Fibroblast of lung (primary cell): ENCODE data around the gene ADH5. TPM values are rescaled to one million over a fixed set of nuclear protein-coding genes. Genes with fewer than 3 reads are reported as not detected.
"Not testable (repeated sequence)": the region's sequence is repeated elsewhere in the genome, so short reads cannot be mapped to it uniquely, and the experiment has no call there.

Experiments
- DNase-seq, 2 donors: peaks; one replicate each; pipeline versions ENCODE4 v3.0.0 to v3.0.0-alpha.2; 2010; ENCODE audit warnings: low read depth in 2 of 2
- H2AFZ ChIP-seq: 2 replicates; pipeline ENCODE4 v1.5.1; 2012; ENCODE audit warnings: low read length, control low read depth, inconsistent platforms
- H3K27ac ChIP-seq: 2 replicates; pipeline ENCODE4 v1.5.1; 2011; ENCODE audit warnings: low read length, control low read depth; ENCODE audit not compliant: insufficient read depth
- H3K27me3 ChIP-seq: 2 replicates; pipeline ENCODE4 v1.5.1; 2011; ENCODE audit warnings: mild to moderate bottlenecking, low read length; ENCODE audit not compliant: control insufficient read depth, insufficient read depth
- H3K36me3 ChIP-seq: 2 replicates; pipeline ENCODE4 v1.5.1; 2011; ENCODE audit warnings: low read length; ENCODE audit not compliant: control insufficient read depth, insufficient read depth
- H3K4me1 ChIP-seq: 2 replicates; pipeline ENCODE4 v1.5.1; 2011; ENCODE audit warnings: low read length; ENCODE audit not compliant: control insufficient read depth, insufficient read depth; ENCODE audit errors: extremely low read depth
- H3K4me2 ChIP-seq: 2 replicates; pipeline ENCODE4 v1.5.1; 2011; ENCODE audit warnings: low read length, control low read depth; ENCODE audit not compliant: insufficient read depth; ENCODE audit errors: extremely low read depth
- H3K4me3 ChIP-seq, 4 experiments: fragments of 200-600 bp in 1 of 4; sonication (generic) in 1 of 4; replicated peaks in 1 of 4; 2 replicates each; pipeline ENCODE4 v1.5.1; 2011 to 2016; ENCODE audit warnings: low read length in 4 of 4, low read depth in 3 of 4, mild to moderate bottlenecking in 3 of 4, control low read depth in 2 of 4, inconsistent platforms in 1 of 4, mixed read lengths in 1 of 4; ENCODE audit not compliant: insufficient read depth in 1 of 4; ENCODE audit errors: control extremely low read depth in 1 of 4
- H3K79me2 ChIP-seq: 2 replicates; pipeline ENCODE4 v1.5.1; 2012; ENCODE audit warnings: mild to moderate bottlenecking, low read length, inconsistent platforms; ENCODE audit not compliant: control insufficient read depth, insufficient read depth
- H3K9ac ChIP-seq: 2 replicates; pipeline ENCODE4 v1.5.1; 2011; ENCODE audit warnings: mild to moderate bottlenecking, low read length, control low read depth; ENCODE audit not compliant: insufficient read depth
- H3K9me3 ChIP-seq: 2 replicates; pipeline ENCODE4 v1.5.1; 2012; ENCODE audit warnings: low read depth, low read length; ENCODE audit not compliant: control insufficient read depth, insufficient read depth
- H4K20me1 ChIP-seq: 2 replicates; pipeline ENCODE4 v1.5.1; 2011; ENCODE audit warnings: low read length; ENCODE audit not compliant: control insufficient read depth, insufficient read depth; ENCODE audit errors: extremely low read depth
- EZH2 ChIP-seq: IDR thresholded peaks from 2 replicates; pipeline ENCODE4 v1.5.1; 2012; ENCODE audit warnings: low read length, control low read depth, mild to moderate bottlenecking; ENCODE audit errors: missing control alignments
- polyA plus RNA-seq, 2 donors: library from polyadenylated mRNA; depleted of rRNA in 1 of 2; stranded (reverse) in 1 of 2; unstranded in 1 of 2; fragments of >200 nt; gene quantifications; 2 replicates each; pipeline ENCODE4 v1.2.1, GENCODE V29; 2011 to 2012; ENCODE audit warnings: missing spikeins in 1 of 2
- total RNA-seq: library from RNA; depleted of rRNA; stranded (reverse); fragments of >200 nt; gene quantifications from 2 replicates; pipeline ENCODE4 v1.2.1, GENCODE V29; 2014
- TF ChIP-seq, protein P1 (sequence below), 2 donors: IDR thresholded peaks in 1 of 2; conservative IDR thresholded peaks in 1 of 2; 1 replicate in 1 of 2; 2 replicates in 1 of 2; pipeline ENCODE4 v1.5.1; 2011 to 2012; ENCODE audit warnings: low read length in 2 of 2, control low read depth in 1 of 2, inconsistent platforms in 1 of 2, low read depth in 1 of 2, mild to moderate bottlenecking in 1 of 2

ADH5 gene
- total and polyA plus RNA-seq, 2 donors (not counting 1 experiment from before 2014, with no cell fraction given), result 307 to 504 TPM

DNA sequence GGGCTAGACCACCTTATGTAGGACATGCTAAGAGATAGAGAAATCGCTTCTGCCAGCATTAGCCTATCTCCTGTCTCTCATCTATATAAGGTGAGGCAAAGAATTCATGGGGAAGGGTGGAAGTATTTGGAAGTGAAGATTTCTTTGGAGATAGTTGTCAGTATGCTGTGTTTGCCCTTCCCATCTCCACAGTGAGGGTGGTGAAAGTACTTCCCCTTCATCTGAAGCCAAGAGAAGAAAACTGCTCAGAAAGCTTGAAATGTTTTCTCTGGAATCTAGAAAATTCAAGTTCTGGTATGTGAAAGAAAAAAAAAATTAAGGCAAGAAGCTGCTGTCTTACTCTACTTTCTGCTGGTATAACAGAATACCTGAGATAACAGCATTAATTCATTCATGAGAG is 12.3 kb upstream of the ADH5 start:
- Histone ChIP-seq H3K79me2 (no peaks in the 10 kb centered on the region), H3K4me1 (no peaks in the 10 kb centered on the region), H3K27ac (no peak overlapping the region), H3K4me3 (no peak overlapping the region), H3K9me3 (no peaks in the 10 kb centered on the region), H4K20me1 (no peaks in the 10 kb centered on the region), H3K36me3 (no peaks in the 10 kb centered on the region), H2AFZ (no peak overlapping the region), H3K27me3 (no peaks in the 10 kb centered on the region), H3K4me2 (no peak overlapping the region), H3K9ac (no peak overlapping the region)
- TF ChIP-seq, protein P1, sequence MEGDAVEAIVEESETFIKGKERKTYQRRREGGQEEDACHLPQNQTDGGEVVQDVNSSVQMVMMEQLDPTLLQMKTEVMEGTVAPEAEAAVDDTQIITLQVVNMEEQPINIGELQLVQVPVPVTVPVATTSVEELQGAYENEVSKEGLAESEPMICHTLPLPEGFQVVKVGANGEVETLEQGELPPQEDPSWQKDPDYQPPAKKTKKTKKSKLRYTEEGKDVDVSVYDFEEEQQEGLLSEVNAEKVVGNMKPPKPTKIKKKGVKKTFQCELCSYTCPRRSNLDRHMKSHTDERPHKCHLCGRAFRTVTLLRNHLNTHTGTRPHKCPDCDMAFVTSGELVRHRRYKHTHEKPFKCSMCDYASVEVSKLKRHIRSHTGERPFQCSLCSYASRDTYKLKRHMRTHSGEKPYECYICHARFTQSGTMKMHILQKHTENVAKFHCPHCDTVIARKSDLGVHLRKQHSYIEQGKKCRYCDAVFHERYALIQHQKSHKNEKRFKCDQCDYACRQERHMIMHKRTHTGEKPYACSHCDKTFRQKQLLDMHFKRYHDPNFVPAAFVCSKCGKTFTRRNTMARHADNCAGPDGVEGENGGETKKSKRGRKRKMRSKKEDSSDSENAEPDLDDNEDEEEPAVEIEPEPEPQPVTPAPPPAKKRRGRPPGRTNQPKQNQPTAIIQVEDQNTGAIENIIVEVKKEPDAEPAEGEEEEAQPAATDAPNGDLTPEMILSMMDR (conservative IDR thresholded peaks at IDR 0.05 in 1 of 2, IDR thresholded peaks at IDR 0.05 in 1 of 2; ENCODE audit: low read depth in 1 of 2, low read length in 2 of 2), result no peak
- TF ChIP-seq EZH2, result no peak
- DNase-seq, result peak in 1 of 2 donors; percentile 27

DNA sequence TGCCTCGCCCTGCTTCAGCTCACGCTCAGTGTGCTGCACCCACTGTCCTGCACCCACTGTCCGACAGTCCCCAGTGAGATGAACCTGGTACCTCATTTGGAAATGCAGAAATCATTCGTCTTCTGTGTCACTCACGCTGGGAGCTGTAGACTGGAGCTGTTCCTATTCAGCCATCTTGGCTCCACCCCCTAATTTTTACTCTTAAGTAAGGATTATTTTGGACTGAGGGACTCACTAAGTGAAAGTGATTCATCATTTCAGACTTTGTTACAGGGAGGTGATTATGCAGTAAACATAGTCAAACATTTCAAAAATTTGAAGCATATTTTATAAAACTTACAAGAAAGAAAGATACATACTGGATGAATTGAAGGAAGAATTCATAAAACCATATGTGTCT is 11.2 kb upstream of the ADH5 start:
- not testable (repeated sequence) for H3K4me1 ChIP-seq, H3K4me2 ChIP-seq, H3K27ac ChIP-seq, H3K9ac ChIP-seq, DNase-seq, H3K27me3 ChIP-seq, H3K36me3 ChIP-seq, H3K9me3 ChIP-seq, H2AFZ ChIP-seq, H3K4me3 ChIP-seq, H3K79me2 ChIP-seq, H4K20me1 ChIP-seq

DNA sequence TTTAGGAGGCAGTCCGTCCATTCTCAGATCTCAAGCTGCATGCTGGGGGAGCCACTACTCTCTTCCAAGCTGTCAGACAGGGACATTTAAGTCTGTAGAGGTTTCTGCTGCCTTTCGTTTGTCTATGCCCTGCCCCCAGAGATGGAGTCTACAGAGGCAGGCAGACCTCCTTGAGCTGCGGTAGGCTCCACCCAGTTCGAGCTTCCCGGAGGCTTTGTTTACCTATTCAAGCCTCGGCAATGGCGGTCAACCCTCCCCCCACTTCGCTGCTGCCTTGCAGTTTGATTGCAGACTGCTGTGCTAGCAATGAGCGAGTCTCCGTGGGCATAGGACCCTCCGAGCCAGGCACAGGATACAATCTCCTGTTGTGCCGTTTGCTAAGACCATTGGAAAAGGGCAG is 10.7 kb upstream of the ADH5 start:
- no peak overlapping the region for H3K4me2 ChIP-seq
- H3K9me3 ChIP-seq, result no peaks in the 10 kb centered on the region
- TF ChIP-seq EZH2, result no peak
- TF ChIP-seq, protein P1 (conservative IDR thresholded peaks at IDR 0.05 in 1 of 2, IDR thresholded peaks at IDR 0.05 in 1 of 2; ENCODE audit: low read depth in 1 of 2, low read length in 2 of 2), result no peak
- no peaks in the 10 kb centered on the region for H3K4me1 ChIP-seq
- H3K36me3 ChIP-seq, result no peaks in the 10 kb centered on the region
- H3K27me3 ChIP-seq, result no peaks in the 10 kb centered on the region
- no peak for DNase-seq
- no peak overlapping the region for H3K9ac ChIP-seq
- H2AFZ ChIP-seq, result no peak overlapping the region
- no peaks in the 10 kb centered on the region for H3K79me2 ChIP-seq
- H4K20me1 ChIP-seq, result no peaks in the 10 kb centered on the region
- no peak overlapping the region for H3K4me3 ChIP-seq
- H3K27ac ChIP-seq, result no peak overlapping the region

DNA sequence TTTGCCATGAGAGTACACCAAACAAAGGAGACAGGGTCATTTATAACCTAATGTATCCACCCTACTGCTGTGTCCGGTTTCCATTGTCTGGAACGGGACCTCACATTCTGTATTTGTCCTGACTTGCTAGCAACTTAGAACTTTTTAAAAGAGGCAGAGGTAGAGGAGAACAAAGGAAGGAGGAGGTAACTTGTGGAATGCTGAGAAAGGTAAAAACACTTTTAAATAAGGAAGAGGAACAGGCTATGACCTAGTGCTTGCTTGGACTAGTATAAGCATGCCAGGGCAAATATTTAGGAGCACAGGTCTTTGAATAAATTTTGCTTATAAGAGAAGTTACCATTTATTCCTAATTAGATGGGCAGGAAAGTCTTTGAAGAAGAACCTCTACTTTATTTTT is 3.3 kb upstream of the ADH5 start:
- Histone ChIP-seq H3K79me2 (peaks cover 28% of the 10 kb centered on the region), H3K4me3 (peak overlapping the region in 1 of 4 experiments; percentile 100)
- not testable (repeated sequence) for H3K9ac ChIP-seq, H2AFZ ChIP-seq, H3K4me2 ChIP-seq, H3K27me3 ChIP-seq, H3K4me1 ChIP-seq, DNase-seq, H3K27ac ChIP-seq, H3K36me3 ChIP-seq, H3K9me3 ChIP-seq, H4K20me1 ChIP-seq
